ENCODE measurements around the gene DCAF12.

DNA sequence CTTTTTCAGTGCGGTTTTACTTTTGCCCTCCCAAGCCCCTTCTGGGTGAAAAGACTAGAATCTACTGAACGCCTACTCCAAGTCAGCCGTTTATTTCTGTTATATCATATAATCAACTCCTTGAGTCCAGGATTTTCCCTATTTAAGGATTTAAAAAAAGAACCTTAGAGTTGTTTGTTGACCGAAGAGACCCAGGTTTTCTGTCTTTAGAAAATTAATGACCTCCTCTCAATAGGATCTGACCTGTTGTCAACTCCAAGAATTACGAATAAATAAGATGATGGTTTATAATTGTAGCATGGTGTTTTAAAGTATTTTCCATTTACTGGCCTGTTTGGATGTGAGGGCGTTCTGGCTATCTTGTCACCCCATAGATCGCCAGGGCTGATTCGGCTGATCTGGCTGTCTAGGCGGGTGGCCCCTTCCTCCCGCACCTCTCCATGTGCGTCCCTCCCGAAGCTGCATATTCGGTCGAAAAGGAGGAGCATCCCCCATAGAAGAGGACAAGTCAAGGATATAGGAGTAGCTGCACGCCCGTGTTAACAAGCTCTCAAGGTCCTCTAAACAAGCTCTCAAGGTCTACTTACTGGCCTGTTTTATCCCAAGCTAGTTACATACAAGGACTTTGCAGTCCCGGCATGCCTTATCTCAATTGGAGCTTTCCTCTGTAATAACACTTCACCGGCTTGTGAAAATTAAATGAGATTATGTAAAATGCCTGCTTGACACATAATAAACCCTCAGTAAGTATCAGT lies 76.7 kb downstream of the DCAF12 start:
- TF ChIP-seq, protein P1, sequence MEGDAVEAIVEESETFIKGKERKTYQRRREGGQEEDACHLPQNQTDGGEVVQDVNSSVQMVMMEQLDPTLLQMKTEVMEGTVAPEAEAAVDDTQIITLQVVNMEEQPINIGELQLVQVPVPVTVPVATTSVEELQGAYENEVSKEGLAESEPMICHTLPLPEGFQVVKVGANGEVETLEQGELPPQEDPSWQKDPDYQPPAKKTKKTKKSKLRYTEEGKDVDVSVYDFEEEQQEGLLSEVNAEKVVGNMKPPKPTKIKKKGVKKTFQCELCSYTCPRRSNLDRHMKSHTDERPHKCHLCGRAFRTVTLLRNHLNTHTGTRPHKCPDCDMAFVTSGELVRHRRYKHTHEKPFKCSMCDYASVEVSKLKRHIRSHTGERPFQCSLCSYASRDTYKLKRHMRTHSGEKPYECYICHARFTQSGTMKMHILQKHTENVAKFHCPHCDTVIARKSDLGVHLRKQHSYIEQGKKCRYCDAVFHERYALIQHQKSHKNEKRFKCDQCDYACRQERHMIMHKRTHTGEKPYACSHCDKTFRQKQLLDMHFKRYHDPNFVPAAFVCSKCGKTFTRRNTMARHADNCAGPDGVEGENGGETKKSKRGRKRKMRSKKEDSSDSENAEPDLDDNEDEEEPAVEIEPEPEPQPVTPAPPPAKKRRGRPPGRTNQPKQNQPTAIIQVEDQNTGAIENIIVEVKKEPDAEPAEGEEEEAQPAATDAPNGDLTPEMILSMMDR (IDR thresholded peaks at IDR 0.05; ENCODE audit: low read length), result no peak
- TF ChIP-seq EZH2 (optimal IDR thresholded peaks at IDR 0.05; ENCODE audit: low read depth, low read length), result no peak

All from MM.1S (cell line).